GM23248 (cell line): ENCODE data around the gene FLG. TPM values are rescaled to one million over a fixed set of nuclear protein-coding genes. Genes with fewer than 3 reads are reported as not detected.

Source experiments
- DNase-seq: peaks from one replicate; pipeline ENCODE4 v3.0.0-alpha.2; 2015
- H2AFZ ChIP-seq: fragments of 200-600 bp; sonication (generic); 2 replicates; pipeline ENCODE4 v1.6.1; 2016; ENCODE audit warnings: antibody characterized with exemption
- H3F3A ChIP-seq: fragments of 200-600 bp; sonication (generic); 2 replicates; pipeline ENCODE4 v1.6.1; 2016; ENCODE audit warnings: mild to moderate bottlenecking, antibody characterized with exemption, mixed run types; ENCODE audit not compliant: insufficient read depth
- H3K27ac ChIP-seq: fragments of 200-600 bp; sonication (generic); 2 replicates; pipeline ENCODE4 v1.5.1; 2016; ENCODE audit warnings: mild to moderate bottlenecking
- H3K27me3 ChIP-seq: fragments of 200-600 bp; sonication (generic); replicated peaks from 2 replicates; pipeline ENCODE4 v1.6.1; 2016; ENCODE audit warnings: mild to moderate bottlenecking; ENCODE audit not compliant: insufficient read depth
- H3K36me3 ChIP-seq: fragments of 200-600 bp; sonication (generic); 2 replicates; pipeline ENCODE4 v1.6.1; 2016; ENCODE audit warnings: low read depth, mild to moderate bottlenecking
- H3K4me1 ChIP-seq: fragments of 200-600 bp; sonication (generic); 2 replicates; pipeline ENCODE4 v1.6.1; 2016; ENCODE audit warnings: mild to moderate bottlenecking; ENCODE audit not compliant: insufficient read depth
- H3K4me2 ChIP-seq: fragments of 200-600 bp; sonication (generic); one replicate; pipeline ENCODE4 v1.6.1; 2016; ENCODE audit warnings: mild to moderate bottlenecking; ENCODE audit not compliant: unreplicated experiment
- H3K4me3 ChIP-seq: fragments of 200-600 bp; sonication (generic); 2 replicates; pipeline ENCODE4 v1.5.1; 2016; ENCODE audit warnings: mild to moderate bottlenecking
- H3K79me2 ChIP-seq: fragments of 200-600 bp; sonication (generic); 2 replicates; pipeline ENCODE4 v1.6.1; 2016; ENCODE audit warnings: mild to moderate bottlenecking; ENCODE audit not compliant: insufficient read depth
- H3K9ac ChIP-seq: fragments of 200-600 bp; sonication (generic); 2 replicates; pipeline ENCODE4 v1.6.1; 2016; ENCODE audit warnings: mild to moderate bottlenecking
- H3K9me2 ChIP-seq: fragments of 200-600 bp; sonication (generic); 2 replicates; pipeline ENCODE4 v1.6.1; 2016; ENCODE audit warnings: mixed run types, mild to moderate bottlenecking, moderate library complexity; ENCODE audit not compliant: insufficient read depth
- H3K9me3 ChIP-seq: fragments of 200-600 bp; sonication (generic); one replicate; pipeline ENCODE4 v1.6.1; 2017; ENCODE audit warnings: low read depth
- H4K20me1 ChIP-seq: fragments of 200-600 bp; sonication (generic); 2 replicates; pipeline ENCODE4 v1.6.0; 2016; ENCODE audit not compliant: insufficient read depth
- EZH2 ChIP-seq: fragments of 200-600 bp; sonication (generic); IDR thresholded peaks from 2 replicates; pipeline ENCODE4 v1.6.1; 2018; ENCODE audit warnings: antibody characterized with exemption, mild to moderate bottlenecking; ENCODE audit not compliant: insufficient read depth, poor library complexity, severe bottlenecking
- EZH2phosphoT487 ChIP-seq: fragments of 200-600 bp; sonication (generic); IDR thresholded peaks from 2 replicates; pipeline ENCODE4 v1.6.1; 2018; ENCODE audit warnings: antibody characterized with exemption, moderate library complexity, mild to moderate bottlenecking, low read depth; ENCODE audit not compliant: insufficient read depth
- WGBS, 2 experiments: methylation state at CpG; one replicate each; pipeline ENCODE4 v1.1.6; 2015 to 2017; ENCODE audit warnings: low lambda C conversion rate in 2 of 2, low coverage in 1 of 2; ENCODE audit errors: missing lambda C conversion rate in 2 of 2; 5-methylcytosine and 5-hydroxymethylcytosine counted together
- in situ Hi-C: fragments of 300-500 bp; cut with MboI; formaldehyde crosslinking; loops from 2 replicates; pipeline ENCODE4 v1.15.0; 2020
- polyA plus RNA-seq: library from polyadenylated mRNA; unstranded; fragments of >200 nt; fragmentation: Nextera tagmentation; extraction: Ambion mirVana; gene quantifications from 2 replicates; pipeline ENCODE4 v1.2.1, GENCODE V29; 2016
- total RNA-seq: library from RNA; depleted of rRNA; stranded (reverse); fragments of >200 nt; shearing (Covaris generic); gene quantifications from 2 replicates; pipeline ENCODE4 v1.2.3, GENCODE V29; 2014

Gene FLG
- total and polyA plus RNA-seq, 2 experiments from 2014 or later, result 1.7 to 3.0 TPM

GRCh38 chr1:152343006-152343405, 18.0 kb upstream of the FLG start:
- H3K79me2 ChIP-seq, result no peaks in the 10 kb centered on the region
- H3K9ac ChIP-seq, result no peak overlapping the region
- in situ Hi-C loops, result no loop called here
- H4K20me1 ChIP-seq, result no peaks in the 10 kb centered on the region
- no peak overlapping the region for H3K4me3 ChIP-seq
- H3K9me3 ChIP-seq, result no peaks in the 10 kb centered on the region
- H3K4me1 ChIP-seq, result peaks cover 26% of the 10 kb centered on the region; the same call in 1 of the 2 replicates
- TF ChIP-seq EZH2 (no peak), EZH2phosphoT487 (no peak)
- H2AFZ ChIP-seq, result 0 out of 2 replicates have a peak overlapping the region, but pooled peaks have one; percentile 47
- H3K27me3 ChIP-seq, result no peaks in the 10 kb centered on the region
- WGBS, 2 experiments, result 36 to 51% methylated on average over 3 of the region's 3 CpGs
- no peak overlapping the region for H3K4me2 ChIP-seq
- no peaks in the 10 kb centered on the region for H3K9me2 ChIP-seq
- no peaks in the 10 kb centered on the region for H3K36me3 ChIP-seq
- H3K27ac ChIP-seq, result no peak overlapping the region
- no peaks in the 10 kb centered on the region for H3F3A ChIP-seq
- DNase-seq, result peak; percentile 14

- Histone ChIP-seq H3K4me1 (peaks cover 7% of the 10 kb centered on the region), H3K9me2 (no peaks in the 10 kb centered on the region), H3K4me2 (no peak overlapping the region), H3K79me2 (no peaks in the 10 kb centered on the region), H3K27ac (no peak overlapping the region), H4K20me1 (no peaks in the 10 kb centered on the region), H3K9ac (no peak overlapping the region), H3K9me3 (no peaks in the 10 kb centered on the region), H3K4me3 (no peak overlapping the region), H3K27me3 (no peaks in the 10 kb centered on the region), H3F3A (no peaks in the 10 kb centered on the region), H3K36me3 (no peaks in the 10 kb centered on the region), H2AFZ (no peak overlapping the region)
- WGBS, 2 experiments, result 74 to 77% methylated on average over 7 of the region's 7 CpGs
- in situ Hi-C loops, result no loop called here
- no peak for DNase-seq
- TF ChIP-seq EZH2phosphoT487 (no peak), EZH2 (no peak)
These were observed 10.4 kb upstream of the FLG start for GRCh38 chr1:152335399-152335798.

- no peak for TF ChIP-seq EZH2
- TF ChIP-seq EZH2phosphoT487, result peak; percentile 64; the same call in 1 of the 2 replicates
These were observed 3.9 kb upstream of the FLG start for GRCh38 chr1:152328801-152329391.

GRCh38 chr1:152313970-152314369, 11.1 kb downstream of the FLG start:
- Histone ChIP-seq H3F3A (no peaks in the 10 kb centered on the region), H2AFZ (no peak overlapping the region), H3K79me2 (no peaks in the 10 kb centered on the region), H3K9me2 (0 out of 2 replicates have a peak, but pooled peaks cover 3% of the 10 kb centered on the region), H3K4me2 (no peak overlapping the region), H3K27ac (no peak overlapping the region), H4K20me1 (no peaks in the 10 kb centered on the region), H3K9ac (no peak overlapping the region), H3K4me1 (no peaks in the 10 kb centered on the region), H3K4me3 (no peak overlapping the region), H3K27me3 (no peaks in the 10 kb centered on the region), H3K9me3 (no peaks in the 10 kb centered on the region), H3K36me3 (no peaks in the 10 kb centered on the region)
- TF ChIP-seq EZH2 (no peak), EZH2phosphoT487 (no peak)
- WGBS, 2 experiments, result 91 to 93% methylated on average over 1 of the region's 1 CpG
- in situ Hi-C loops, result no loop called here
- peak; percentile 7 for DNase-seq

More at GRCh38 chr1:152328801-152329391, 3.9 kb upstream of the FLG start:
- no peaks in the 10 kb centered on the region for H3K9me2 ChIP-seq
- 15 to 32% methylated on average over 1 of the region's 1 CpG for WGBS, 2 experiments
- H3K27me3 ChIP-seq, result no peaks in the 10 kb centered on the region
- in situ Hi-C loops, result no loop called here
- H4K20me1 ChIP-seq, result no peaks in the 10 kb centered on the region
- no peak overlapping the region for H2AFZ ChIP-seq
- no peaks in the 10 kb centered on the region for H3K9me3 ChIP-seq
- peak overlapping the region; percentile 69 for H3K4me2 ChIP-seq
- peak; percentile 69 for DNase-seq
- peak overlapping the region; percentile 61 for H3K27ac ChIP-seq
- peaks cover 43% of the 10 kb centered on the region for H3K4me1 ChIP-seq
- H3K4me3 ChIP-seq, result no peak overlapping the region; the same call in 1 of the 2 replicates
- no peak overlapping the region for H3K9ac ChIP-seq
- H3K79me2 ChIP-seq, result no peaks in the 10 kb centered on the region
- H3K36me3 ChIP-seq, result no peaks in the 10 kb centered on the region
- H3F3A ChIP-seq, result peaks cover 24% of the 10 kb centered on the region
